Measurements from ENCODE around the gene RNF125.
"Not testable (repeated sequence)": the region's sequence is repeated elsewhere in the genome, so short reads cannot be mapped to it uniquely, and the experiment has no call there.

Gene RNF125

GRCh38 chr18:32010124-32010721, 8.4 kb upstream of the RNF125 start:
- no peaks in the 10 kb centered on the region for H3K27me3 Mint-ChIP-seq
- H3K4me3 Mint-ChIP-seq, result no peak overlapping the region
- H3K27ac Mint-ChIP-seq, result no peak overlapping the region
- peaks cover 7% of the 10 kb centered on the region for H3K4me1 Mint-ChIP-seq
- no peaks in the 10 kb centered on the region for H3K9me3 Mint-ChIP-seq
- H3K36me3 Mint-ChIP-seq, result no peaks in the 10 kb centered on the region

GRCh38 chr18:32011193-32011592, 7.4 kb upstream of the RNF125 start:
- H3K9me3 Mint-ChIP-seq, result no peaks in the 10 kb centered on the region

DNA sequence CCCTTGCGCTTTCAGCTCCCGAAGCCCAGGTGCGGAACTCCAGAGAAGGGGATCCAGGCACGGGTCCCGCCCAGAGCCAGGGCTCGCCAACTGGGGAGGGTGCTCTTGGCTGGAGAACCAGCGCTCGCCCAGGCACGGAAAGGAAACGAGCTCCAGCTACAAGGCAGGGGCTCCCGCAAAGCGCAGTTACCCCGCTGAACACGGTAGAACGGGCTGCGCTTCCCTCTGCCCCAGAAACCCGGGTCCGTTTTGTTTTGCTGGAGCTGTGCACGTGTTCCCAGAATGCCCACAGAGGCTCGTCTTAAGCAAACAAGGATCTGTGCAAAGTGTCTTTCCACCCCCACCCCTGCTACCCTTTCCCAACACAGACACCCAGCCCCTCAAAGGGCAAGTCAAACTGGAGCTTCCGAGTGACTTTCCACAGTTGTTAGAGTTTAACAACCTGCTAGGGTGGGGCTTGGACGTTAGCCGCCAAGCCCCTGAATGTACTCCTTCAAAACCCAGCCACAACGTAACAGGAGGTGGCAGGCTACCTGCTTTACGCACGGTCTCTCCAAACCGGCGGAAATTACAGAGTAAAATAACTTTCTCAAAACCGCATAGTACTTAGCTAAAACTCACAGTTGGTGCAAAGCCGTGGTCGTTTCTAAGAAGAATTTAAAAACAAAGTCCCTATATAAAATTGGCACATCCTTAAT, 775 bp downstream of the RNF125 start:
- peak overlapping the region; percentile 92 for H3K27ac Mint-ChIP-seq
- H3K4me3 Mint-ChIP-seq, result peak overlapping the region; percentile 94
- no peaks in the 10 kb centered on the region for H3K27me3 Mint-ChIP-seq
- H3K4me1 Mint-ChIP-seq, result peaks cover 57% of the 10 kb centered on the region
- H3K36me3 Mint-ChIP-seq, result peaks cover 3% of the 10 kb centered on the region
- H3K9me3 Mint-ChIP-seq, result no peaks in the 10 kb centered on the region

More at GRCh38 chr18:32011193-32011592, 7.4 kb upstream of the RNF125 start:
- H3K27me3 Mint-ChIP-seq, result no peaks in the 10 kb centered on the region
- H3K27ac Mint-ChIP-seq, result no peak overlapping the region
- H3K4me1 Mint-ChIP-seq, result peaks cover 13% of the 10 kb centered on the region
- H3K36me3 Mint-ChIP-seq, result no peaks in the 10 kb centered on the region
- H3K4me3 Mint-ChIP-seq, result no peak overlapping the region

- H3K27ac Mint-ChIP-seq, result peak overlapping the region; percentile 80
- peaks cover 63% of the 10 kb centered on the region for H3K4me1 Mint-ChIP-seq
- not testable (repeated sequence) for H3K9me3 Mint-ChIP-seq, H3K36me3 Mint-ChIP-seq, H3K27me3 Mint-ChIP-seq
- H3K4me3 Mint-ChIP-seq, result peak overlapping the region; percentile 94
Measured at GRCh38 chr18:32019949-32020625, 1.5 kb downstream of the RNF125 start.

- Mint-ChIP-seq H3K4me3 (peak overlapping the region; percentile 40), H3K27me3 (no peaks in the 10 kb centered on the region), H3K36me3 (peaks cover 4% of the 10 kb centered on the region), H3K9me3 (no peaks in the 10 kb centered on the region), H3K27ac (peak overlapping the region; percentile 39), H3K4me1 (peaks cover 71% of the 10 kb centered on the region)
Measured at GRCh38 chr18:32021756-32022564, 3.3 kb downstream of the RNF125 start.

DNA sequence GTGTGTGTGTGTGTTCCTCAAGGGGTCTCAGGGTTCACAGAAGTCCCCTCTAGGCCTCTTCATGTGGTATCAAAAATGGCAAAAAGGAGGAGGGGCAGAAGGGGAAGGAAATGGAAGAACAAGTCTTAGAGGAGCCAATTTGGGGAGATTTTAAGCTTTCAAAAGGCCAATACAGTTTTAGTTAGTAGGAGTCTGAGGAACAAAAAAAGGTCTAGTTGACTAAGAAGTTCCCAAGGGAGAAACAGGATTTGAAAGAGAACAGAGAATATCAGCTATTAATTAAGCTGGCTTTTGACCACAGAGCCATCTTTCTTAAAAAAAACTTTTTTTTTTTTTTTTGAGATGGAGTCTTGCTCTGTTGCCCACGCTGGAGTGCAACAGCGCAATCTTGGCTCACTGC, 7.1 kb downstream of the RNF125 start:
- Mint-ChIP-seq H3K4me3 (peak overlapping the region; percentile 41), H3K27me3 (no peaks in the 10 kb centered on the region), H3K27ac (peak overlapping the region; percentile 6), H3K9me3 (no peaks in the 10 kb centered on the region), H3K36me3 (peaks cover 8% of the 10 kb centered on the region), H3K4me1 (peaks cover 84% of the 10 kb centered on the region)

DNA sequence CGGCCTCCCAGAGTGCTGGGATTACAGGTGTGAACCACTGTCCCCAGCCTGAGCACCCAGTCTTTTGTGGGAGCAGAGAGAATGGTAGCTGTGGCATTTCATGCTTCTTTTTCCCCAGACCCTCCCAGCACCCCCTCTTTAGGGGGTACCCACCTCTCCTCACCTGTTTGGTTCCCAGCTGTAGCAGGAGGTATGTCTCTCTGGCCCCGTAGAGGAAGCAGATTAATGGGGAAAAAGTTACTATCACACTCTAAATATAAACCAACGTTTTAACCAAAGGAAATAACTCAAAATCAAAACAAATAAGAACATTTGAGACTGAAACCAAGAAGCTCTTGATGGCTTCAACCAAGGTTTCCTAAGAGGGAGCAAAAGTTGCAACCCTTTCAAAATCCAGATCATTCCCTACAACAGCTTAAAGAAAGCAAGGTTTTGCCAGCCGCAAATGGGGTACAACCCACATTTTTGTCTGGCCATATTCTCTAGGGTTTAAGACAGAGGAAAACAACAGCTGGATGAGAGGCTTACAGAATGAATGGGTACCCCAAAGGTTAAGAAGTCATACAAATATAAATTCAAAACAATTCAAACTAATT, 8.0 kb downstream of the RNF125 start:
- H3K4me3 Mint-ChIP-seq, result peak overlapping the region; percentile 36
- peaks cover 8% of the 10 kb centered on the region for H3K36me3 Mint-ChIP-seq

GRCh38 chr18:32029558-32029957, 10.9 kb downstream of the RNF125 start:
- Mint-ChIP-seq H3K9me3 (no peaks in the 10 kb centered on the region), H3K36me3 (peaks cover 12% of the 10 kb centered on the region), H3K27me3 (no peaks in the 10 kb centered on the region), H3K27ac (peak overlapping the region; percentile 89), H3K4me3 (no peak overlapping the region), H3K4me1 (peaks cover 83% of the 10 kb centered on the region)

More for the DNA sequence above, 8.0 kb downstream of the RNF125 start:
- H3K27ac Mint-ChIP-seq, result peak overlapping the region; percentile 55
- H3K4me1 Mint-ChIP-seq, result peaks cover 82% of the 10 kb centered on the region
- H3K27me3 Mint-ChIP-seq, result no peaks in the 10 kb centered on the region
- H3K9me3 Mint-ChIP-seq, result no peaks in the 10 kb centered on the region

DNA sequence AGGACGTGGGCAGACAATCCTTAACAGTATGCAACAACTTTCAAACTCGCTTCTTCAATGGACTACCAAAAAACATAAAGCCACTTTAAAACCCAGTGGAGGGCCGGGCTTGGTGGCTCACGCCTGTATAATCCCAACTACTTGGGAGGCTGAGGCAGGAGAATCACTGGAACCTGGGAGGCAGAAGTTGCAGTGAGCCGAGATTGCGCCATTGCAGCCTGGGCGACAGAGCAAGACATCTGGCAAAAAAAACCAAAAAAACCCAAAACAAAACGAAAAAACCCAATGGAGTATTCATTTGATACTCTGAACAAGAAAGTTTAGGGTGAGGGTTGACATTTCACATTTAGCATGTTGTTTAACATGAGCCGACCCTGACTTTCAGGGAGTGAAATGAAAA, 14.0 kb downstream of the RNF125 start:
- Mint-ChIP-seq H3K27ac (no peak overlapping the region), H3K9me3 (no peaks in the 10 kb centered on the region), H3K27me3 (no peaks in the 10 kb centered on the region), H3K4me3 (no peak overlapping the region), H3K36me3 (peaks cover 22% of the 10 kb centered on the region), H3K4me1 (peaks cover 77% of the 10 kb centered on the region)

GRCh38 chr18:32036506-32037180, 18.0 kb downstream of the RNF125 start:
- Mint-ChIP-seq H3K4me1 (peaks cover 75% of the 10 kb centered on the region), H3K27me3 (no peaks in the 10 kb centered on the region), H3K27ac (peak overlapping the region; percentile 77), H3K9me3 (no peaks in the 10 kb centered on the region), H3K4me3 (no peak overlapping the region), H3K36me3 (peaks cover 24% of the 10 kb centered on the region)

DNA sequence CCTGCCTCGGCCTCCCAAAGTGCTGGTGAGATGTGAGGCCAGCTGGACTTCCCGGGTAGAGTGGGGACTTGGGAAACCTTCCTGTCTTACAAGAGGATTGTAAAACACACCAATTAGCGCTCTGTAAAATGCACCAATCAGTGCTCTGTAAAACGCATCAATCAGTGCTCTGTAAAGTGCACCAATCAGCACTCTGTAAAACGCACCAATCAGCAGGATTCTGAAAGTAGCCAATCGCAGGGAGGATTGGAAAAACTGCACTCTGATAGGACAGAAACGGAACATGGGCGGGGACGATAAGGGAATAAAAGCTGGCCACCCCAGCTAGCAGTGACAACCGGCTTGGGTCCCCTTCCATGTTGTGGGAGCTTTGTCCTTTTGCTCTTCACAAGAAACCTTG, 19.0 kb downstream of the RNF125 start:
- Mint-ChIP-seq H3K27ac (peak overlapping the region; percentile 60), H3K36me3 (peaks cover 25% of the 10 kb centered on the region)

GRCh38 chr18:32040936-32041335, 22.3 kb downstream of the RNF125 start:
- peak overlapping the region; percentile 65 for H3K4me3 Mint-ChIP-seq
- H3K36me3 Mint-ChIP-seq, result peaks cover 23% of the 10 kb centered on the region
- no peaks in the 10 kb centered on the region for H3K27me3 Mint-ChIP-seq
- peak overlapping the region; percentile 75 for H3K27ac Mint-ChIP-seq
- H3K4me1 Mint-ChIP-seq, result peaks cover 55% of the 10 kb centered on the region
- no peaks in the 10 kb centered on the region for H3K9me3 Mint-ChIP-seq

More for the DNA sequence above, 19.0 kb downstream of the RNF125 start:
- H3K4me3 Mint-ChIP-seq, result no peak overlapping the region
- H3K4me1 Mint-ChIP-seq, result peaks cover 78% of the 10 kb centered on the region
- no peaks in the 10 kb centered on the region for H3K27me3 Mint-ChIP-seq
- no peaks in the 10 kb centered on the region for H3K9me3 Mint-ChIP-seq

- peaks cover 48% of the 10 kb centered on the region for H3K4me1 Mint-ChIP-seq
- H3K4me3 Mint-ChIP-seq, result no peak overlapping the region
- H3K27ac Mint-ChIP-seq, result peak overlapping the region; percentile 2
- peaks cover 20% of the 10 kb centered on the region for H3K36me3 Mint-ChIP-seq
- H3K27me3 Mint-ChIP-seq, result no peaks in the 10 kb centered on the region
- H3K9me3 Mint-ChIP-seq, result no peaks in the 10 kb centered on the region
Measured at GRCh38 chr18:32042337-32042736, 23.7 kb downstream of the RNF125 start.

- peaks cover 6% of the 10 kb centered on the region for H3K36me3 Mint-ChIP-seq
- H3K9me3 Mint-ChIP-seq, result no peaks in the 10 kb centered on the region
- no peak overlapping the region for H3K4me3 Mint-ChIP-seq
- peak overlapping the region; percentile 95 for H3K27ac Mint-ChIP-seq
- H3K27me3 Mint-ChIP-seq, result no peaks in the 10 kb centered on the region
- peaks cover 34% of the 10 kb centered on the region for H3K4me1 Mint-ChIP-seq
Measured at GRCh38 chr18:32048507-32049091, 30.0 kb downstream of the RNF125 start.
